Measurements from ENCODE around the gene LRRC37B.
"Not testable (repeated sequence)": the region's sequence is repeated elsewhere in the genome, so short reads cannot be mapped to it uniquely, and the experiment has no call there.

The LRRC37B gene

DNA sequence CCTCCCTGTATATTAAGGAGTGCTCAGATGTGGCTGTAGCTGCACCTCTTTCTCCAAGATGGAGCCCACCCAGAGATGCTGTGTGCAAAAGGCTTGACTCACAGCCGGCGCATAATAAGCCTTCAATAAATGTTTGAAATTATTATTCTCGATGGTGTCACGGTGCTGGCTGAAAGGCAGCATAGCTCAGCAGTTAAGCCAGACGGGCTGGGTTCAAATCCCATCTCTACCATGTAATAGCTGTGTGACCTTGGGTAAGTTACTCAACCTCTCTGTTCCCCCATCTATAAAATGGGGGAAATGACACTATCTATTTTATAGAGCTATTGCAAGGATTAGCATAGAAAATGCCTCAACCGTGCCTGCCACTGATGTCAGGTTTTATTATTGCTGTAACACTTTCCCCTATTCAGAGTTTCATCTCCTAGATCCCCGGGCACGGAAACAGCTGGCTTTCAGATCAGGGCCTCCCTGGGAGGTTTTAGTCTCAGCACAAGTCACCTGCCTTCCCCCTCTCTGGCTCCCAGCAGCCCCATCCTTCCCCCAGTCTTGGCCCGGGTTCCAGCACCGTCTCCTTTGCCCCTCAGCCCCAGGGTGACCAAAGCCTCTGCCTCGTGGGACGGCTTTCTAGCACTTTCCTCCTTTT lies 50.4 kb downstream of the LRRC37B start:
- H3K36me3 ChIP-seq (replicated peaks); H3K9me3 ChIP-seq; DNase-seq (ENCODE audit: low spot score in 2 of 2); H3K4me3 ChIP-seq; H3K27me3 ChIP-seq (ENCODE audit: low read depth); H3K4me1 ChIP-seq; in situ Hi-C loops (cut with MboI; ENCODE audit: low sequenced_read_pairs): not testable (repeated sequence)

DNA sequence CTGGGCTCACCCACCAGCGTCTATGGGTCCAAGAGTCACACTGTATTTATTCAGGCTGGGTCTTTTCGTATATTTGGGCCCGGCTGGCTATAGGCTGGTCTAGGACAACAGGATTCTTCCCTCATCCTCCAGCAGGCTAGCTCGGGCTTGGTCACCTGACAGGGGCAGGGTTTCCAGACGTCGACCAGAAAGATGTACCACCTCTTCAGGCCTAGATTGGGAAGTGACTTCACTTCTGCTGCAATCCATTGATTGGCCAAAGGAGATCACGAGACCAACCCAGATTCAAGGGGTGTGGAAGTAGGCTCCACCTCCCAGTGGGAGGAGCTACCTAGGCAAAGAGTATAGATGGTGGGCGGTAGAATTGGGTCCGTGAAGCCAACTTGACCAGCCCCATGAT lies 53.5 kb downstream of the LRRC37B start:
- H3K27me3 ChIP-seq (ENCODE audit: low read depth); H3K9me3 ChIP-seq; H3K4me1 ChIP-seq; H3K4me3 ChIP-seq; H3K36me3 ChIP-seq (replicated peaks); in situ Hi-C loops (cut with MboI; ENCODE audit: low sequenced_read_pairs): not testable (repeated sequence)
- peak in 1 of 2 experiments; percentile 63 for DNase-seq (ENCODE audit: low spot score in 2 of 2)

DNA sequence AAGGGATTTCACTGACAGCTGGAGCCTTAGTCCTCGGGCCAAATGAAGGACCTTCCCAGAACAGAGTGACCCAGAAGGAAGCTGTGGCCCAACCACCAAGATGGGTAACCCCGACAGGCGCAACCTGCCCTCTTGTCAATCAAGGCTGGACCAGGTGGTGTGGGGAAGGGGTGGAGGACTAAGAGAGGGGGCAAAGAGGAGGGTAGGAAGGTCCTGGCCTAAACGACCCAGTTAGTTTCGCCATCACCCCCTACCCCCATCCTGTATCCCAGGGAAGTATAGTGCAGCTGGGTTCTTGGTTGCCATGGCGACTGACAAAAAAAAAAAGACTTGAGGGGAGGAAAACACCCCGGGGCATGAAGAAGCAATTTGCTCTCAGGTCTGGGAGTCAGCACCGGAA lies 54.7 kb downstream of the LRRC37B start:
- in situ Hi-C loops (cut with MboI; ENCODE audit: low sequenced_read_pairs); H3K36me3 ChIP-seq (replicated peaks); H3K4me1 ChIP-seq; H3K4me3 ChIP-seq; H3K9me3 ChIP-seq; H3K27me3 ChIP-seq (ENCODE audit: low read depth): not testable (repeated sequence)
- peak in 1 of 2 experiments; percentile 40 for DNase-seq (ENCODE audit: low spot score in 2 of 2)

DNA sequence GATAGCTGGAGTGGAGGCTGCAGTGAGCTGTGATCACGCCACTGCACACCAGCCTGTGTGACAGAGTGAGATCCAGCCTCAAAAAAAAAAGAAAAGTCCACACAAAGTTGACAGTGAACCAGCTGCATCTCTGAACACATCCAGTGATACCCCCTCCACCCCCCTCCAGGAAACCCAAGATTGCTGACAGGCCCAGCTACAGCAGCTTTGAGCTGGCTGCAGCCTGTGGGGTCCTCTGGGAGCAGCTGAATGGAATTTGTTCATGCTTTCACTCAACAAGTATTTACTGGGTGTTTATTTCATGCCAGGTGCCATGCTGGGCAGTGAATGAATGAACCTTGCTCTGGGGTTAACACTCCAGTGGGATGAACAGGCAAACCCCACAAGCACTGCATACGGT lies 56.9 kb downstream of the LRRC37B start:
- H3K4me1 ChIP-seq; DNase-seq (ENCODE audit: low spot score in 2 of 2); H3K27me3 ChIP-seq (ENCODE audit: low read depth); in situ Hi-C loops (cut with MboI; ENCODE audit: low sequenced_read_pairs); H3K36me3 ChIP-seq (replicated peaks); H3K4me3 ChIP-seq; H3K9me3 ChIP-seq: not testable (repeated sequence)

DNA sequence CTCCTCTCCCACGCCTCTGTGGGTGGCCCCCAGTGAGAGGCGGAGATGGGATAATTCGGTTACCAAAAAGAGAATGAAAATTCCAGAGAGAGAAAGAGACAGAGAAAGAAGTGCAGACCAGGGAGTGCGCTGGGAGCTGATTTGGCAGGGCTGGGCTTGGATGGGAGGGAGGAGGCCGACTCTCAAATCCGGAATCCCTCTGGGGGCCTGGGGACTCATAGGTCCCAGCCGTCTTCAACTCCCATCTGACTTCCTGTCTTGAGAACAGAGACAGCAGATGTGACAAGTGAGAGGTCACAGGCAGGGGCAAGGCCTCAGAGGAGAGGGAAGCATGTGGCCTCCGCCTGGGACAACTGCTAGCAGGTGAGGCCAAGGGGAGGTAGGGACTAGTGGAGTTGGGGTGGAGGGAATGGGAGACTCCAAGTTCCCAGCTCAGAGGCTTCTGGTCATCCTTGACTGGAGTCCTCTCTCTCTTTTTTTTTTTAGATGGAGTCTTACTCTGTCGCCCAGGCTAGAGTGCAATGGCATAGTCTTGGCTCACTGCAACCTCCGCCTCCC lies 59.0 kb downstream of the LRRC37B start:
- H3K4me1 ChIP-seq; H3K36me3 ChIP-seq (replicated peaks); H3K4me3 ChIP-seq; H3K27me3 ChIP-seq (ENCODE audit: low read depth); DNase-seq (ENCODE audit: low spot score in 2 of 2); in situ Hi-C loops (cut with MboI; ENCODE audit: low sequenced_read_pairs); H3K9me3 ChIP-seq: not testable (repeated sequence)

DNA sequence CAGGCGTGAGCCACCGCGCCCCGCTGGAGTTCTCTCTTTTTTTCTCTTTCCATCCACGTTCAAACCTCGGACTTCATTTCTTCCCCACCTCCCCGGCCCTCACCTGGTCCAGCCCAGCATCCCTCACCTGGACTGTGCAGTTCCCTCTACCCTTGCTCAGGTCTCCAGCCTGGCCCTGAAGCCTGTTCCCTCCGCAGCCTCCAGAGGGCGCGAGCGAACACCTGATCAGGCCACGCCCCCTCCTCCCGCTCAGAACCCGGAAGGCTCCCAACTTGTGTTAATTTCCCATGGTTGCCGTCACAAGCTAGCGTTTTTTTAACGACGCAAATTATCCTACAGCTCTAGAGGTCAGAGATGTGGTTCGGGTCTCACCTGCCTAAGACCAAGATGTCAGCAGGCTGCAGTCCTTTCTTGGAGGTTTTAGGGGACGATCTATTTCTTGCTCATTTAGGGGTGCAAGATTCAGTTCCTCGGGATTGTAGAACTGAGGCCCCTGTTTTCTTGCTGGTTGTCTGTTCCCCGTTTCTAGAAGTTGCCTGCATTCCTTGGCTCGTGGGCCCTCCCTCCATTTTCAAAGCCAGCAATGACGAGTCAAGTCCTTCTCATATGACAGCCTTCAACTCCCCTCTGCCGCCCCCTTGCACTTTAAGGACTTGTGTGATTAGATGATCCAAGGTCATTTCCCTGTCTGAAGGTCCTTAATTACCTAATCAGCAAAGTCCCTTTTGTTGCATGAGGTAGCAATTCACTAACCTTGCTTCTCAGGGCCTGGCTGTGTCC lies 59.9 kb downstream of the LRRC37B start:
- peak in 1 of 2 experiments; percentile 82 for DNase-seq (ENCODE audit: low spot score in 2 of 2)
- H3K36me3 ChIP-seq (replicated peaks); in situ Hi-C loops (cut with MboI; ENCODE audit: low sequenced_read_pairs); H3K9me3 ChIP-seq; H3K4me1 ChIP-seq; H3K4me3 ChIP-seq; H3K27me3 ChIP-seq (ENCODE audit: low read depth): not testable (repeated sequence)

DNA sequence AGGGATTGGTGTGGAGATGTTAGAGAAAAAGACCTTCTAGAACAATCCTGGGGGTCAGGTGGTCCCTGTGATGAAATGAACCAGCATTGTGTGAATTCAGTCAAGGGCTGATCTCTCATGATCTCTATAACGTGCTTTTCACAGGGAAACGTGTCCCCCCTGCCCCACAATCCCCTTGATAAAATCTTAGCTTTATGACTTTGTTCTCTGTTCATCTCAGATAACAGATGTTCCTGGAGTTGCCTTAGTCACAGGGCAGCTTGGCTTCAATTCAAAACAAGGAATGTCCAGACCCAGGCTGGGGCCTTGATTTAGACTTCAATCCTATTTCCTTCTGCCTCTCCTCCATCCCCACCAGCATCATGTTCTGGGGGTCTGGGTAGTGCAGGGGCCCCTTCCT lies 61.9 kb downstream of the LRRC37B start:
- H3K4me1 ChIP-seq; H3K4me3 ChIP-seq; H3K36me3 ChIP-seq (replicated peaks); in situ Hi-C loops (cut with MboI; ENCODE audit: low sequenced_read_pairs); H3K27me3 ChIP-seq (ENCODE audit: low read depth); H3K9me3 ChIP-seq; DNase-seq (ENCODE audit: low spot score in 2 of 2): not testable (repeated sequence)

DNA sequence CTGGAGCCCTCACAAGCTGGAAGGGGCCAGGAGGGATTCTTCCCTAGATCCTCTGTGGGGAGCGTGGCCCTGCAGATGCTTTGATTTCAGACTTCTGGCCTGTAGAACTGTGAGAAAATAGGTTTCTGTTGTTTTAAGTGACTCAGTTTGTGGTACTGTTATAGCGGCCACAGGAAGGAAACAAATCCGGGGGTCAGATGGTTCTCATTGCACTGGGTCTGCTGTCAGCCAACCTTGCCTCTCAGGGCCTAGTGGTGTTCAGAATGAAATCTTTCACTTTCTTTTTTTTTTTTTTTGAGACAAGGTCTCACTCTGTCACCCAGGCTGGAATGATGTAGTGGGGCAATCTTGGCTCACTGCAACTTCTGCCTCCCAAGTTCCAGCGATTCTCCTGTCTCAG lies 64.8 kb downstream of the LRRC37B start:
- H3K4me3 ChIP-seq; H3K9me3 ChIP-seq; DNase-seq (ENCODE audit: low spot score in 2 of 2): not testable (repeated sequence)

DNA sequence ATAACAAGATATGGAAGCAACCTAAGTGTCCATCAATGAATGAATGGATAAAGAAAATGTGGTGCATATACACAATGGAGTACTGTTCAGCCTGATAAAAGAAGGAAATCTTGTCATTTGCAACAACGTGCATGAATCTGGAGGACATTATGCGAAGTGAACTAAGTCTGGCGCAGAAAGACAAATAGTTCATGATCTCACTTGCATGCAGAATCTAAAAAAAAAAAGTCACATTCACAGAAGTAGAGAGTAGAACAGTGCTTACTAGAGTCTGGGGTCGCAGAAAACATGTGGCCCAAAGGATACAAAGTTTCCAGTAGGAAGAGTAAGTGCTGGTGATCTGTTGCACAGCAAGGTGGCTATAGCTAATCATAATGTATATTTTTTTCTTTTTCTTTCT lies 65.9 kb downstream of the LRRC37B start:
- H3K4me3 ChIP-seq; H3K9me3 ChIP-seq; H3K36me3 ChIP-seq (replicated peaks); in situ Hi-C loops (cut with MboI; ENCODE audit: low sequenced_read_pairs); H3K4me1 ChIP-seq; DNase-seq (ENCODE audit: low spot score in 2 of 2); H3K27me3 ChIP-seq (ENCODE audit: low read depth): not testable (repeated sequence)

More for the DNA sequence above, 64.8 kb downstream of the LRRC37B start:
- H3K27me3 ChIP-seq (ENCODE audit: low read depth); H3K36me3 ChIP-seq (replicated peaks); in situ Hi-C loops (cut with MboI; ENCODE audit: low sequenced_read_pairs); H3K4me1 ChIP-seq: not testable (repeated sequence)

DNA sequence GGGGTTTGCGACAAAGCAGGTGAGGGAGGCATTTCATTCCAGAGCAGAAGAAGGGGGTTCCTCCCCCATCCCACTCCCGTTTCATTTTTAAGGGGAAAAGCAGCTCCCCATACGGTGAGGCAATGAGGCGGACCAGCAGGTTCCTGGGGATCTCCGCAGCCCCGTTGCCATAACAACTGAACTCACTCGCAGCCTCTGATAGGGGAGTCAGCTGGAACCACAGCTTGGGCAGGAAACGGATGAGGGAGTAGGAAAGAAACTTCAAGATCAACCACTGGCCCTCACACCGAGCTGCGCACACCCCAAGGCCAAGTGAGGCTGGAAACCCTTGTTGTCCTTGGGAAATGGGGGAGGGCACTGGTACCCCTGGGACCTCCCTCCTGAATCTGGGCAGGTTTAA lies 72.6 kb downstream of the LRRC37B start:
- in situ Hi-C loops (cut with MboI; ENCODE audit: low sequenced_read_pairs): not testable (repeated sequence)

DNA sequence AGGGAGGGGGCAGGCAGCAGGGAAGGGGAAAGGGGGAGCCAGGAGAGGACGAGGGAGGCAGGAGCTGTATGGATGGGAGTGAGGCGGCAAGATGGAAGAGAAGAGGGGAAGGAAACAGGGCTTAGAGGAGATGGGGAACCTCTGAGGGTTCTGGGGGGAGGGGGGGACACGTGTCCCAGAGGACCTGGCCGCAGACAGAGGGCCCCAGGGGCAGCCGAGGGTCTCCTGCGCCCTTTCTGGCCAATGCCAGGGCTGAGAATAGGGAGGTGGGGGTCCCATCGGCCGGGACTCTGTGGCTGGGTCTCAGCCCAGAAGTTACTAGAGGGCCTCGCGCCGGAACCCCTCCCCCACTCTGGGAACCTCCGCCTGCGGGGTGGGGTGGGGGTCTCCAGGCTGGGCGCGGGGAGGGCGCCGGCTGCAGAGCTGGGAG lies 76.4 kb downstream of the LRRC37B start:
- H3K4me1 ChIP-seq; DNase-seq (ENCODE audit: low spot score in 2 of 2); H3K9me3 ChIP-seq; H3K36me3 ChIP-seq (replicated peaks); H3K4me3 ChIP-seq; in situ Hi-C loops (cut with MboI; ENCODE audit: low sequenced_read_pairs); H3K27me3 ChIP-seq (ENCODE audit: low read depth): not testable (repeated sequence)

More for the DNA sequence above, 72.6 kb downstream of the LRRC37B start:
- not testable (repeated sequence) for H3K4me3 ChIP-seq; H3K27me3 ChIP-seq (ENCODE audit: low read depth); H3K9me3 ChIP-seq; H3K4me1 ChIP-seq; H3K36me3 ChIP-seq (replicated peaks)
- peak; percentile 8 to 51 for DNase-seq (ENCODE audit: low spot score in 2 of 2)

DNA sequence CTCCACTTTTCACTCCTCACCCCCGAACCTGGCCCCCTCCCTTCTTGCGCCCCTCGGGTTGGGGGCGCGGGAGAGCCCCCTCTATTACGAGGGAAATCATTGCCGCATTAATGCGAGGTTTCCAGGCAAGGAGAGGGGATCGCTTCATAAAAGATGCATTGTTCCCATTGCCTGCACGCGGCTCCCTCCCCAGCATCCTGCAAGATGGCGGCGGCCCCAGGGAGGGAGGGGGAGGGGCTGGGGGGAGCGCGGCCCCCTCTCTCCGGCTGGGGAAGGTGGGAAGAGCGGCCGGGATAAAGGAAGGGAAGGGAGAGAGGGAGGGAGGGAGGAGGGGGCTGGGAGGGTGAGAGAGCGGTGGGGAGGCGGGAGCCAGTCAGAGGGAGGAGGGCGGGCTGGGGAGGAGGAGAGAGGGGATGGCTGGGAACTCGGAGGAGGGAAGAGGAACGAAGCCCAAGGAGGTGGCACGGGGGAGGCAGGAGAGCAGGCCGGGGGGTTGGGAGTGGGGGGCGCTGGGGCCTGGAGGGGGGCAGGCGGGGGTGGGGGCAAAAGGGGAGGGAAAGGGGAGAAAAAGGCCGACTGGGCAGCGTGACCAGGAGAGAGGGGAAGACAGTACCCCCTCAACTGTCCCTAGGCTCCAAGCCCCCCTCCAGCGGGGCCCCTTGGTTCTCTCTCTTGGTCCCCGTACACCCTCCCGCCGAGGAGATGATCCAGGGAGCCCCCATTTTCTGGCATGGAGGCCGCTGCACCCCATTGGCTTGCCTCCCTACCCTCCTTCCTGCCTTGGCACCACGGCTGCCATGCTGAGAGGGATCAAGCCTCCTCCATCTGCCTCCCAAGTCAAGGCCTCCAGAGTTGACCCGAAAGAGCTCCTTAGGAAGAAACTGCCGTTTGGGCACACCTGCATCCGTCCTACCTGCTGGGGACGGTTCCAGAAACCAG lies 77.1 kb downstream of the LRRC37B start:
- in situ Hi-C loops (cut with MboI; ENCODE audit: low sequenced_read_pairs); H3K4me3 ChIP-seq; H3K4me1 ChIP-seq; H3K27me3 ChIP-seq (ENCODE audit: low read depth); H3K9me3 ChIP-seq; H3K36me3 ChIP-seq (replicated peaks): not testable (repeated sequence)
- DNase-seq (ENCODE audit: low spot score in 2 of 2): peak; percentile 8 to 76

DNA sequence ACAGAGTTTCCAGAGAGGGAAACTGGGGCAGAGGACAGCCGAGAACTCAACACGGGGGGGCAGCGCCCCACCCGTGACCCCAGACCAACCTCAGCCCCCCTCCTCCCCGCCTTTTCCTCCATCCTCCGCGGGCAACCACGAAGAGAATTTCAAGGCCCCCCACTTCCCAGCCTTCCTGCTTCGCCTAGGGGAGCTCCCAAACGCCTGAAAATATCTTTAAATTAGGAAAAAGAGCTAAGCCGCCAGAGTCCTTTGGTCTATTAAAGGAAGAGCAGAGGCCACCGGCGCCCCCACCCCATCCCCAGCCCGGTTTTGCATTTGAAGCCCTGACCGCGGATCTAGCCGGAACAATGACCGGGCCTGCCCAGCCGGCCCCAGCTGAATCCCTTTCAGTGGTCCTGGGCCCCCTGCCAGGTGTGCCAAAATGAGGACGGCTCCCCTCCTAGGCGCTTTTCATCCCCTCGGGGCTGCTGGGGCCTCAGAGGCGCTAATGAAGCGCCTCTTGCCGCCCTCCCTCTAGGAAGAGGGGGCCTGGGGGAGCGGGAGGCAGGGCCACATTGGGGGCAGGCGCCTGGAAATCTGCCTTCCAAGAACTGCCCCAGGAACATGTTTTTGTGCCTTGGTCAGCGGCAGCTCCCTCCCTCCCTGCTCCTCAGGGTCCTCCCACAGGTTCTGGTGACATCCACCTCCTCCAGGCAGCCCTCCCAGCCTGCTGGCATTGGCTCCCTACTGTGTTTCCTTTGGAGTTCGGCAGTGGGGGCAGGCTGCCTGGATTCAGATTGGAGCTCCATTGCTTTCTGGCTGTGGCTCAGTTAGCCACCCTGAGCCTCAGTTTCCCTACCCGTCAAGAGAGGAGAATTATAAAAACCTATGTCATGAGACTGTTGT lies 78.0 kb downstream of the LRRC37B start:
- in situ Hi-C loops (cut with MboI; ENCODE audit: low sequenced_read_pairs); H3K4me1 ChIP-seq; H3K9me3 ChIP-seq; DNase-seq (ENCODE audit: low spot score in 2 of 2); H3K36me3 ChIP-seq (replicated peaks); H3K27me3 ChIP-seq (ENCODE audit: low read depth); H3K4me3 ChIP-seq: not testable (repeated sequence)
